ENCODE data around the gene STXBP5L.

DNA sequence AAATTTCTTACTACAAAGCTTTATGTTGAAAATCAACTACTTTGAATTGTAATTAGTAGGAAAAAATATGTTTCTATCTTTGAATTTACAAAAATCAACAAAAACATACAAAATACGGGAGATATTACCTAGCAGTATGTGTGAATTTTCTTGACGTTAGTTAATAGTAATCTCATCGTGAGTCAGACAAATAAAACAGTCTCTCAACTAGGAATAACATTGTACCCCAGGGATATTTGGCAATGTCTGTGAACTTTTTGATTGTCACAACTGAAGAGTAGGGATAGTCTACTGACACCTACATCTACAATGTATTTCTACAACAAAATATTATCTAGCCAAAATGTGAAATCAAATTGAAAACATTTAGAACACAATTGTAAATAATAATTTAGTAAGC, 387.4 kb downstream of the STXBP5L start:
- TF ChIP-seq, protein P1, sequence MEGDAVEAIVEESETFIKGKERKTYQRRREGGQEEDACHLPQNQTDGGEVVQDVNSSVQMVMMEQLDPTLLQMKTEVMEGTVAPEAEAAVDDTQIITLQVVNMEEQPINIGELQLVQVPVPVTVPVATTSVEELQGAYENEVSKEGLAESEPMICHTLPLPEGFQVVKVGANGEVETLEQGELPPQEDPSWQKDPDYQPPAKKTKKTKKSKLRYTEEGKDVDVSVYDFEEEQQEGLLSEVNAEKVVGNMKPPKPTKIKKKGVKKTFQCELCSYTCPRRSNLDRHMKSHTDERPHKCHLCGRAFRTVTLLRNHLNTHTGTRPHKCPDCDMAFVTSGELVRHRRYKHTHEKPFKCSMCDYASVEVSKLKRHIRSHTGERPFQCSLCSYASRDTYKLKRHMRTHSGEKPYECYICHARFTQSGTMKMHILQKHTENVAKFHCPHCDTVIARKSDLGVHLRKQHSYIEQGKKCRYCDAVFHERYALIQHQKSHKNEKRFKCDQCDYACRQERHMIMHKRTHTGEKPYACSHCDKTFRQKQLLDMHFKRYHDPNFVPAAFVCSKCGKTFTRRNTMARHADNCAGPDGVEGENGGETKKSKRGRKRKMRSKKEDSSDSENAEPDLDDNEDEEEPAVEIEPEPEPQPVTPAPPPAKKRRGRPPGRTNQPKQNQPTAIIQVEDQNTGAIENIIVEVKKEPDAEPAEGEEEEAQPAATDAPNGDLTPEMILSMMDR (IDR thresholded peaks at IDR 0.05; ENCODE audit: low read length): no peak
- TF ChIP-seq EZH2 (IDR thresholded peaks at IDR 0.05; ENCODE audit: borderline replicate concordance, low read length): no peak
